ENCODE results near the gene SEZ6L2.
"Not testable (repeated sequence)": the region's sequence is repeated elsewhere in the genome, so short reads cannot be mapped to it uniquely, and the experiment has no call there.

DNA sequence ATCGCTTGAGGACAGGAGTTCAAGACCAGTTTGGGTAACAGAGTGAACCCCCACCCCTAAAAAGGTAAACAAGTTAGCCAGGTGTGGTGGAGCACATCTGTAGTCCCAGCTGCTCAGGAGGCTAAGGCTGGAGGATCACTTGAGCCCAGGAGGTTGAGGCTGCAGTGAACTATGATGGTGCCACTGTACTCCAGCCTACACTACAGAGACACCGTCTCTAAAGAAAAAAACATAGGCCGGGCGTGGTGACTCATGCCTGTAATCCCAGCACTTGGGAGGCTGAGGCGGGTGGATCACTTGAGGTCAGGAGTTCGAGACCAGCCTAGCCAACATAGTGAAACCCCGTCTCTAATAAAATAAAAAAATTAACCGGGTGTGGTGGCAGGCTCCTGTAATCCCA lies 30.3 kb downstream of the SEZ6L2 start:
- TF ChIP-seq, protein P1, sequence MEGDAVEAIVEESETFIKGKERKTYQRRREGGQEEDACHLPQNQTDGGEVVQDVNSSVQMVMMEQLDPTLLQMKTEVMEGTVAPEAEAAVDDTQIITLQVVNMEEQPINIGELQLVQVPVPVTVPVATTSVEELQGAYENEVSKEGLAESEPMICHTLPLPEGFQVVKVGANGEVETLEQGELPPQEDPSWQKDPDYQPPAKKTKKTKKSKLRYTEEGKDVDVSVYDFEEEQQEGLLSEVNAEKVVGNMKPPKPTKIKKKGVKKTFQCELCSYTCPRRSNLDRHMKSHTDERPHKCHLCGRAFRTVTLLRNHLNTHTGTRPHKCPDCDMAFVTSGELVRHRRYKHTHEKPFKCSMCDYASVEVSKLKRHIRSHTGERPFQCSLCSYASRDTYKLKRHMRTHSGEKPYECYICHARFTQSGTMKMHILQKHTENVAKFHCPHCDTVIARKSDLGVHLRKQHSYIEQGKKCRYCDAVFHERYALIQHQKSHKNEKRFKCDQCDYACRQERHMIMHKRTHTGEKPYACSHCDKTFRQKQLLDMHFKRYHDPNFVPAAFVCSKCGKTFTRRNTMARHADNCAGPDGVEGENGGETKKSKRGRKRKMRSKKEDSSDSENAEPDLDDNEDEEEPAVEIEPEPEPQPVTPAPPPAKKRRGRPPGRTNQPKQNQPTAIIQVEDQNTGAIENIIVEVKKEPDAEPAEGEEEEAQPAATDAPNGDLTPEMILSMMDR (IDR thresholded peaks at IDR 0.05; ENCODE audit: low read length), result not testable (repeated sequence)
- not testable (repeated sequence) for TF ChIP-seq EZH2 (IDR thresholded peaks at IDR 0.05; ENCODE audit: borderline replicate concordance, low read length)
